Hematopoietic multipotent progenitor cell treated with erythropoietin and hydrocortisone succinate and interleukin-3 and kit ligand, for 15 days (in vitro differentiated cells): ENCODE measurements around the gene COX5A.

Source experiments
- DNase-seq: peaks from one replicate; pipeline ENCODE4 v3.0.0-alpha.2; 2015; ENCODE audit warnings: low spot score

COX5A gene

DNA sequence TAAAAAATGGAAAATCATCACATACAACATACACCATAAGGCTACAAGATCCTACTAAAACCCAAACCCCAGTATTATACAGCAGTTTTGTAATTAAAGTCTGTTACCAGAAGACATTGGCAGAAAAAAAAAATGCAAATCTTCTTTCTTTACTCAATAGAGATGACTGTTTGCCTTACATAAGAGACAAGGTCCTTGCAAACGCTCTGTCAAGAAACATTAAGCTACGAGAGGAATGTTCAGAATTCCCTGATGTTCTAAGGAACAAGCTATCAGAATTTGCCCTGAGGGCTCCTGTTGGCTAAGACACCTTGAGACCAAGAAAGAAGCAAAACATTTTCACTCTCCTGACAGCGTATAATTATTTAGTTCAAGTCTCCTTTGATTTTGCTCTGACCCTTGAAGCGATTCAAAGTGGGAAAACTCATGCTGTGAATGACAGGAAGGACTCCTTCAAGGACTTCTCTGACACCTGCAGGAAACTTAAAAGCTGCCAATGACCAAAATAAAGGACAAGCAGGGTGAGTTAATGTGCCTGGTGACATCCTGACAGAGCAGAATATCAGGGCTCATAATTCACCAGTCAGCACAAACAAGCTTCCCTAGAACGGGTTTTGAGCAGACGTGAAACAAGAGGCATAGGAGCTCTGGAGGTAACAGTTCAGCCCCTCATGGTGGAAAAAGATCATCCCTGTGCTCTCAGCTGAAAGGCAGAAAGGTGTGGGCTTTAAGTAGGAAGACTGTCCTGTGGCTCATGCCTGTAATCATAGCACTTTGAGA lies 67.2 kb downstream of the COX5A start:
- no peak for DNase-seq
